ENCODE results near the gene STAU1. TPM values are rescaled to one million over a fixed set of nuclear protein-coding genes. Genes with fewer than 3 reads are reported as not detected.

STAU1 gene
- total and polyA plus RNA-seq, 2 of the 13 experiments (the other 11 are each of a cell fraction or from before 2014, with no cell fraction given), result 119 to 133 TPM

- Histone ChIP-seq H4K20me1 (ENCODE audit: insufficient read depth, low read length) (no peaks in the 10 kb centered on the region), H3K79me2 (ENCODE audit: insufficient read depth, low read length) (peaks cover 21% of the 10 kb centered on the region), H3K36me3 (replicated peaks in 1 of 2; ENCODE audit: control insufficient read depth in 1 of 2, insufficient read depth in 2 of 2, low read length in 2 of 2) (peaks cover 19 to 28% of the 10 kb centered on the region in 2 experiments; a peak in 4 of 5 replicates), H3K4me2 (ENCODE audit: low read depth, low read length) (peak within 1 kb of the TSS; percentile 87), H3K4me1 (ENCODE audit: insufficient read depth, low read length) (peaks cover 30% of the 10 kb centered on the region), H3K27ac (ENCODE audit: extremely low read length, insufficient read depth, low read length) (peak within 1 kb of the TSS; percentile 60), H2AFZ (ENCODE audit: low read length) (peak within 1 kb of the TSS; percentile 83), H3K27me3 (ENCODE audit: control insufficient read depth in 1 of 2, insufficient read depth in 2 of 2, low read length in 2 of 2) (no peaks in the 10 kb centered on the region; a peak in 1 of 5 replicates), H3K9ac (ENCODE audit: insufficient read depth, low read depth, low read length) (peak within 1 kb of the TSS; percentile 83), H3K9me3 (ENCODE audit: low read length) (no peaks in the 10 kb centered on the region), H3K4me3 (replicated peaks in 1 of 3; ENCODE audit: insufficient read depth in 1 of 3, low read depth in 2 of 3, low read length in 3 of 3) (peak within 1 kb of the TSS; percentile 81 to 87 (median 84))
- CTCF ChIA-PET (ENCODE audit: low intra/inter-chr PET ratio, low total read pairs), result interaction anchor here (3.9 kb wide), 1 partner anchor 84 kb away, joined by 70 read pairs; no protein-coding TSS in a partner anchor
- POLR2A ChIA-PET, result interaction anchor here (0.7 to 2.8 kb wide), 39 partner anchors 9 to 597 kb away, joined by 3 to 49 read pairs (median 4); partner anchors contain the start of genes CSE1L, STAU1 and ZNFX1
- intact Hi-C loops (cut with micrococcal nuclease; ENCODE audit: unreplicated experiment) (loop anchor here (1.0 to 5.0 kb wide), 2 partner anchors 37 to 173 kb away; partner anchors contain the start of gene CSE1L), in situ Hi-C loops (cut with HindIII; ENCODE audit: extremely low pct_ligation_motif_present, low pct_unique_long_range_greater_than_20kb) (loop anchor here (5.0 kb wide), 1 partner anchor 87 kb away; no protein-coding TSS in a partner anchor)
- peak; percentile 98 for FAIRE-seq
- peak; percentile 91 for ATAC-seq
- peak; percentile 99 for DNase-seq (ENCODE audit: low spot score)
- TSS peak; percentile 87 for BruUV-seq (replicated peaks)
- under 1% methylated on average over 46 of the region's 46 CpGs for WGBS (ENCODE audit: low lambda C conversion rate)
- peak; percentile 93 for TF ChIP-seq MEIS2 (CRISPR knock-in tag; IDR thresholded peaks at IDR 0.05)
- no peak for TF ChIP-seq NONO (IDR thresholded peaks at IDR 0.05)
- TF ChIP-seq NONO (CRISPR knock-in tag; conservative IDR thresholded peaks at IDR 0.05), result peak; percentile 90
- peak; percentile 99 for TF ChIP-seq ARID4A (CRISPR knock-in tag; IDR thresholded peaks at IDR 0.05; ENCODE audit: borderline replicate concordance)
- TF ChIP-seq ZMYM2 (CRISPR knock-in tag; IDR thresholded peaks at IDR 0.05), result peak; percentile 16; the same call in 1 of the 2 replicates
- TF ChIP-seq ZNF577 (CRISPR knock-in tag; IDR thresholded peaks at IDR 0.05; ENCODE audit: borderline replicate concordance, low read depth), result no peak
- peak; percentile 97; the same call in 1 of the 2 replicates for TF ChIP-seq ZNF274 (CRISPR knock-in tag; IDR thresholded peaks at IDR 0.05)
- peak in 1 of 2 experiments; percentile 48; a peak in 2 of 4 replicates for TF ChIP-seq EP300 (IDR thresholded peaks at IDR 0.05; ENCODE audit: low read depth in 2 of 2, low read length in 2 of 2)
- no peak for TF ChIP-seq EP300 (CRISPR knock-in tag; IDR thresholded peaks at IDR 0.05; ENCODE audit: borderline replicate concordance)
- TF ChIP-seq ZNF761 (CRISPR knock-in tag; conservative IDR thresholded peaks at IDR 0.05), result no peak; the same call in 1 of the 2 replicates
- peak; percentile 77; the same call in 1 of the 2 replicates for TF ChIP-seq ZNF768 (CRISPR knock-in tag; IDR thresholded peaks at IDR 0.05)
- TF ChIP-seq CHD4 (IDR thresholded peaks at IDR 0.05; ENCODE audit: borderline replicate concordance, low read length), result no peak
- TF ChIP-seq ZNF101 (CRISPR knock-in tag; IDR thresholded peaks at IDR 0.05; ENCODE audit: borderline replicate concordance, low read depth), result peak; percentile 73; the same call in 1 of the 2 replicates
- TF ChIP-seq ATF3 (CRISPR knock-in tag; IDR thresholded peaks at IDR 0.05), result peak; percentile 78
- peak; percentile 15; the same call in 1 of the 2 replicates for TF ChIP-seq PRMT3 (CRISPR knock-in tag; IDR thresholded peaks at IDR 0.05; ENCODE audit: borderline replicate concordance, low read depth)
- TF ChIP-seq SMAD9 (CRISPR knock-in tag; IDR thresholded peaks at IDR 0.05), result peak; percentile 89; the same call in 1 of the 2 replicates
- TF ChIP-seq NR3C1 (CRISPR knock-in tag; IDR thresholded peaks at IDR 0.05), result no peak
- peak; percentile 3; the same call in 1 of the 2 replicates for TF ChIP-seq ZBTB1 (CRISPR knock-in tag; IDR thresholded peaks at IDR 0.05; ENCODE audit: borderline replicate concordance)
- TF ChIP-seq ZBTB7B (CRISPR knock-in tag; IDR thresholded peaks at IDR 0.05), result peak; percentile 49; the same call in 1 of the 2 replicates
These were observed 31.2 kb upstream of the STAU1 start, which contains the start of gene DDX27 for GRCh38 chr20:49219091-49219923. Gene DDX27 (plus strand): TSS chr20:49219416. CDS start chr20:49219449, 33 bp downstream.
